Colonic mucosa (tissue), 4 donors: ENCODE results near the gene SNAPC4. TPM values are rescaled to one million over a fixed set of nuclear protein-coding genes. Genes with fewer than 3 reads are reported as not detected.

Experiments
- DNase-seq: peaks from one replicate; pipeline ENCODE4 v3.0.0-alpha.2; 2020
- H3K27ac ChIP-seq: fragments of 200-600 bp; one replicate; pipeline ENCODE4 v1.8.0; 2021
- H3K27me3 ChIP-seq: fragments of 200-600 bp; one replicate; pipeline ENCODE4 v1.8.0; 2021
- H3K36me3 ChIP-seq: fragments of 200-600 bp; one replicate; pipeline ENCODE4 v1.8.0; 2021
- H3K4me1 ChIP-seq: fragments of 200-600 bp; one replicate; pipeline ENCODE4 v1.8.0; 2021; ENCODE audit warnings: mild to moderate bottlenecking
- H3K4me3 ChIP-seq: fragments of 200-600 bp; one replicate; pipeline ENCODE4 v1.8.0; 2021
- H3K9ac ChIP-seq, 2 donors: one replicate each; pipeline ENCODE4 v1.7.0; 2013; ENCODE audit warnings: control low read depth in 2 of 2, low read depth in 2 of 2, low read length in 2 of 2
- H3K9me3 ChIP-seq: fragments of 200-600 bp; one replicate; pipeline ENCODE4 v1.8.0; 2021
- CTCF ChIP-seq: fragments of 200-600 bp; IDR thresholded peaks from one replicate; pipeline ENCODE4 v1.8.0; 2022; ENCODE audit warnings: antibody characterized with exemption, mild to moderate bottlenecking
- intact Hi-C: fragments of 100-400 bp; cut with DNase I; formaldehyde crosslinking; loops from one replicate; pipeline ENCODE4 v1.14.1; 2022
- total RNA-seq, 2 donors: library from RNA; stranded (reverse); fragmentation: NEBNext Ultra II Directional in 1 of 2; extraction: Animal tissue kit (Norgen Biotek cat#: 25700) in 1 of 2; gene quantifications; one replicate each; pipeline ENCODE4 v1.2.1, GENCODE V29; 2021
- donor health status: healthy.
- donor health status: DM: no; HTN: no; CAD: no.
- donor health status: DM: no; HTN: no; CAD: no.

The SNAPC4 gene
- total RNA-seq, 2 donors from 2014 or later: 6.0 to 9.7 TPM

- Histone ChIP-seq H3K27ac (no peak overlapping the region), H3K9me3 (no peaks in the 10 kb centered on the region), H3K36me3 (no peaks in the 10 kb centered on the region), H3K4me1 (peaks cover 9% of the 10 kb centered on the region), H3K27me3 (no peaks in the 10 kb centered on the region), H3K4me3 (no peak overlapping the region), H3K9ac (no peak overlapping the region)
- intact Hi-C loops: no loop called here
- DNase-seq: no peak
- no peak for TF ChIP-seq CTCF
Measured at GRCh38 chr9:136366826-136367225, 33.1 kb downstream of the SNAPC4 start.

- Histone ChIP-seq H3K4me3 (no peak overlapping the region), H3K27me3 (no peaks in the 10 kb centered on the region), H3K27ac (no peak overlapping the region), H3K36me3 (no peaks in the 10 kb centered on the region), H3K4me1 (peaks cover 9% of the 10 kb centered on the region), H3K9ac (no peak overlapping the region), H3K9me3 (no peaks in the 10 kb centered on the region)
- DNase-seq: no peak
- intact Hi-C loops: no loop called here
- no peak for TF ChIP-seq CTCF
Measured at GRCh38 chr9:136365775-136366222, 34.2 kb downstream of the SNAPC4 start.

- Histone ChIP-seq H3K9ac (no peak overlapping the region), H3K4me3 (no peak overlapping the region), H3K36me3 (no peaks in the 10 kb centered on the region), H3K27me3 (no peaks in the 10 kb centered on the region), H3K4me1 (peaks cover 9% of the 10 kb centered on the region), H3K9me3 (no peaks in the 10 kb centered on the region), H3K27ac (no peak overlapping the region)
- intact Hi-C loops: no loop called here
- DNase-seq: no peak
- no peak for TF ChIP-seq CTCF
Measured at GRCh38 chr9:136364942-136365774, 34.8 kb downstream of the SNAPC4 start.

- H3K36me3 ChIP-seq: no peaks in the 10 kb centered on the region
Measured at GRCh38 chr9:136363949-136364748, 35.8 kb downstream of the SNAPC4 start.

More at GRCh38 chr9:136363949-136364748, 35.8 kb downstream of the SNAPC4 start:
- H3K9ac ChIP-seq: no peak overlapping the region
- DNase-seq: no peak
- no peak for TF ChIP-seq CTCF
- H3K9me3 ChIP-seq: no peaks in the 10 kb centered on the region
- no peak overlapping the region for H3K4me3 ChIP-seq
- H3K27ac ChIP-seq: no peak overlapping the region
- no peaks in the 10 kb centered on the region for H3K27me3 ChIP-seq
- H3K4me1 ChIP-seq: peaks cover 9% of the 10 kb centered on the region
- intact Hi-C loops: no loop called here
